Measurements from ENCODE around the gene HADHB.
"Not testable (repeated sequence)": the region's sequence is repeated elsewhere in the genome, so short reads cannot be mapped to it uniquely, and the experiment has no call there.

The HADHB gene

DNA sequence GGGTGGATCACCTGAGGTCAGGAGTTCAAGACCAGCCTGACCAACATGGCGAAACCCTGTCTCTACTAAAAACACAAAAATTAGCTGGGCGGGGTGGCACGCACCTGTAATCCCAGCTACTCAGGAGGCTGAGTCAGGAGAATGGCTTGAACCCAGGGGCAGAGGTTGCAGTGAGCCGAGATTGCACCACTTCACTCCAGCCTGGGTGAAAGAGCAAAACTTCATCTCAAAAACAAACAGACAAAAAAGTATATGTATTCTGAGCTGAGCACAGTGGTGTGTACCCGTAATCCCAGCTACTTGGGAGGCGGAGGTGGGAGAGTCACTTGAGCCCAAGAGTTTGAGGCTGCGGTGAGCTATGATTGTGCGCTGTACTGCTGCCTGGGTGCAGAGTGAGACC is 86.6 kb downstream of the HADHB start:
- not testable (repeated sequence) for DNase-seq

DNA sequence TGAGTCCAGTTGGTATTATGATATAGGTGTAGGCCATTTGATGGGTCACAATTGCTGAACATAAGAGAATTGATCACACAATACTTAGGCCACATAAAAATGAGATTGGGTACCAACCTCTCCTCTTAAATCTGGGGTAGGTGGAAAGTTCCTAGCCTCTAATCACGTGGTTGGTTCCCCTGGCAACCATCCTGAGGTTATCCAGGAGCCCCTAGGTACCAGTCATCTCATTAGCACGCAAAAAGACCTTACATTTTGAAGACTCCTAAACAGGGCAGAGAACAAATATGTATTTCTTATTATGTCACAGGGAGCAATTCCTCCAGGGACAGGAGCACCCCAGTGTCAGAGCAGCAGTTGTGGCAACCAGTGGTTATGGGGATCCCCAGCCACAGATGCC is 88.6 kb downstream of the HADHB start:
- no peak for DNase-seq

DNA sequence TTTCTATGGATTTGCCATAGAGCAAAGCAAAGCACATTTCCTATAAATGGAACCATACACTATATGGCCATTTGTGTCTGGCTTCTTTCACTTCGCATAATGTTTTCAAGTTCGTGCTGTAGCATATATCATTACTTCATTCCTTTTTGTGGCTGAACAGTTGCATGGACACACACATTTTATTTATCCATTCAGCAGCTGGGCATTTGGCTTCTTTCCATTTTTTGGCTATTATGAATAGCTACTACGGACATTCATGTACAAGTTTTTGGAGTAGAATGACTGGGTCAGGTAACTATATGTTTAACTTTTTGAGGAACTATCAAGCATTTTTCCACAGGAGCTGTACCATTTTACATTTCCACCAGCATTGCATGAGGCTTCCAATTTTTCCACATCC is 90.5 kb downstream of the HADHB start:
- DNase-seq: no peak

DNA sequence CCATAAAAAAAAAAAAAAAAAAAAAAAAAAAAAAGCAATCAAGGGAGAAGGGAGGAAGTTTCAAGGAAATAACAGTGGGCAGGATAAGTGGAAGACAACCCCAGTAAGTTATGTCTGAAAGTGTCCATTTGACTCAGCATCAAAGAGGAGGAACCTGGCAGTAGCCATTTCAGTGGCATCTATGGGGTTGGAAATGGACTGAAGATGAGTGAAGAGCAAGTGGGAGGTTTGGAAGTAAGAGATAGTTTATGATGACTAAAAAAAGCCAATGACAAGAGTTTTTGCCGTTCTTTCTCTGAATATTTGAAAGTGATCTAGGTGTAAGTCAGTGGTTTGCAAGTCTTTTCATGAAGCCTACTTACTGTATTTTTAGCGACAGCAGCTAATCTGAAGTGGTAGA is 92.0 kb downstream of the HADHB start:
- no peak for DNase-seq

DNA sequence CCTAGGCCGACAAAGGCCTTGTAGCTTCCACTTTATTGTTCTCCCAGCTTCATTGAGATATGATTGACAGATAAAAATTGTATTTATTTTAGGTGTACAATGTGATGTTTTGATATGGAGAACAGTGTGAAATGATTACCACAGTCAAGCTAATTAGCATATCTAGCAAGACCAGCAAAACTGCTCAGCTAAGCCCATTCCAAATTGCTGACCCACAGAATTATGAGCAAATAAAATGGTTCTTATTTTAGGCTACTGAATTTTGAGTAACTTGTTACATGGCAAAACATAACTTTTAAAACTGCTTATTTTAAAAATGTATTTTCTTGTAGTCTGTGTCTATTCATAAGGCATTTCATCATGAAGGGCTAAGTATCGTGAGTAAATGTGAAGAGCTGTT is 92.6 kb downstream of the HADHB start:
- DNase-seq: no peak
